ENCODE data around the gene BCL2L13.

BCL2L13 gene

DNA sequence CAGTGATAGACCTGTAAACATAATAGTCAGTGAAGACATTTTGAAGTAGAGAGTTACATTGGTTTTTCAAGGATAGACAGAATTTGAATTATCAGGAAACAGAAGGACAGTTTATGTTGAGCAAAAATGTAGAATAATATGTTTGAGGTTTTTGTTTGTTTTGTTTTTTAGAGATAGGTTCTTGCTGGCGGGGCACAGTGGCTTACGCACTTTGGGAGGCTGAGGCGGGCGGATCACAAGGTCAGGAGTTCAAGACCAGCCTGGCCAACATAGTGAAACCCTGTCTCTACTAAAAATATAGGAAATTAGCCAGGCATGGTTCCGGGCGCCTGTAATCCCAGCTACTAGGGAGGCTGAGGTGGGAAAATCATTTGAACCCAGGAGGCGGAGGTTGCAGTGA lies 35.6 kb downstream of the BCL2L13 start:
- TF ChIP-seq L3MBTL2 (conservative IDR thresholded peaks at IDR 0.05) (no peak), FOXA1 (IDR thresholded peaks at IDR 0.05) (no peak), NFRKB (IDR thresholded peaks at IDR 0.05) (no peak), FOXM1 (IDR thresholded peaks at IDR 0.05; ENCODE audit: borderline replicate concordance) (no peak), CTBP1 (IDR thresholded peaks at IDR 0.05; ENCODE audit: borderline replicate concordance) (no peak), ELF4 (IDR thresholded peaks at IDR 0.05) (no peak), HDGF (IDR thresholded peaks at IDR 0.05; ENCODE audit: borderline replicate concordance) (no peak), SP1 (IDR thresholded peaks at IDR 0.05) (no peak), LEF1 (IDR thresholded peaks at IDR 0.05; ENCODE audit: borderline replicate concordance) (no peak), TARDBP (IDR thresholded peaks at IDR 0.05) (no peak), SUZ12 (IDR thresholded peaks at IDR 0.05) (no peak), ZNF384 (IDR thresholded peaks at IDR 0.05) (no peak)
- TF ChIP-seq, protein P1, sequence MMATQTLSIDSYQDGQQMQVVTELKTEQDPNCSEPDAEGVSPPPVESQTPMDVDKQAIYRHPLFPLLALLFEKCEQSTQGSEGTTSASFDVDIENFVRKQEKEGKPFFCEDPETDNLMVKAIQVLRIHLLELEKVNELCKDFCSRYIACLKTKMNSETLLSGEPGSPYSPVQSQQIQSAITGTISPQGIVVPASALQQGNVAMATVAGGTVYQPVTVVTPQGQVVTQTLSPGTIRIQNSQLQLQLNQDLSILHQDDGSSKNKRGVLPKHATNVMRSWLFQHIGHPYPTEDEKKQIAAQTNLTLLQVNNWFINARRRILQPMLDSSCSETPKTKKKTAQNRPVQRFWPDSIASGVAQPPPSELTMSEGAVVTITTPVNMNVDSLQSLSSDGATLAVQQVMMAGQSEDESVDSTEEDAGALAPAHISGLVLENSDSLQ (IDR thresholded peaks at IDR 0.05) = no peak
- CTCF ChIA-PET = no interaction called here
- DNase-seq (ENCODE audit: extremely low spot score) = no peak
- POLR2A ChIA-PET = interaction anchor here (1.2 kb wide), 1 partner anchor 35 kb away, joined by 3 read pairs; no protein-coding TSS in a partner anchor

DNA sequence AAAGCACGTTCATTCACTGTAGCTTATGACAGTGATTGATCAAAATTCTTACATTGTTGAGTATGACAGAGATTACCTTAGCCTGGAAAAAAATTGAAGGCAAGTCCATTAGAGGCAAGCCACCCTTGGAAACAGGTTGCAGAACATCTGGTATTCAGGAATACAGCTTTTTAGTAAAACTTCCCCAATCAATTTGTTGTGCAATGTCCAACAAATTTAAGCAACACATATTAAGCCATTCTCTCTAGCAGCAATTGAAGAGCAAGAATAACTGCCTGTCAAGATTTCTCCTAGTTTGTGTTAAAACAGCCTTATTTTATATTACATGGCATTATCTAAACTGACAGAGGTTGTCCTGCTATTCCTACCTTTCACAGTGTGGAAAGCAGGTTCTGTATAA lies 37.0 kb downstream of the BCL2L13 start:
- DNase-seq (ENCODE audit: extremely low spot score) = no peak
- ChIA-PET POLR2A (interaction anchor here (1.2 kb wide), 1 partner anchor 36 kb away, joined by 3 read pairs; no protein-coding TSS in a partner anchor), CTCF (no interaction called here)
- no peak for TF ChIP-seq LEF1 (IDR thresholded peaks at IDR 0.05; ENCODE audit: borderline replicate concordance)
- TF ChIP-seq SUZ12 (IDR thresholded peaks at IDR 0.05) = no peak

DNA sequence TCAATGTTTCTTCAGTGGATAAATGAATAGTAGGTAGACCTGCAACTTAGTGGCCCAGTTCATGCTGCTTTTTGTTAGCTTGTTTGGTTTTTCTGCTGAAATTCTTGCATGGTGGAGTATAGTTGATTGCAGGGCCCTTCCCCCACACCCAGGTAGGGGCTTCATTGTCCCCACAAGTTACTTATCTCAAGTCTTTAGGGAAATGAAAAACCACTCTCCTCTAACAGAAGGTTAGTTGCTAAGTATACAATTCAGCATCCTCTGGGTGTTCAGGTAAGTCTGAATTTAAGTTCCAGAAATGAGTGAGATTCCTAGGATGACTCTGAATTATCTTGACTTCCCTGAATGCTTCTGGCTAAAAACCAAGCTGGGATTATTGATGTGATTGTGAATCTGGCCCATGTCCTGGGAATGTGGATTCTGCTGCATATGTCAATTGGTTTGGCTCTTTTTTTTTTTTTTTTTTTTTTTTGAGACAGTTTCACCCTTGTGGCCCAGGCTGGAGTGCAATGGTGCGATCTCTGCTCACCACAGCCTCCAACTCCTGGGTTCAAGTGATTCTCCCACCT lies 40.3 kb downstream of the BCL2L13 start:
- TF ChIP-seq CTBP1 (IDR thresholded peaks at IDR 0.05; ENCODE audit: borderline replicate concordance) (no peak), FOXK2 (IDR thresholded peaks at IDR 0.05) (no peak), BHLHE40 (IDR thresholded peaks at IDR 0.05; ENCODE audit: borderline replicate concordance) (no peak), HDGF (IDR thresholded peaks at IDR 0.05; ENCODE audit: borderline replicate concordance) (no peak), NFRKB (IDR thresholded peaks at IDR 0.05) (no peak), ELF4 (IDR thresholded peaks at IDR 0.05) (no peak), FOXM1 (IDR thresholded peaks at IDR 0.05; ENCODE audit: borderline replicate concordance) (no peak), L3MBTL2 (conservative IDR thresholded peaks at IDR 0.05) (no peak), ARNT (IDR thresholded peaks at IDR 0.05) (no peak), SP1 (IDR thresholded peaks at IDR 0.05) (no peak), ZNF384 (IDR thresholded peaks at IDR 0.05) (no peak), LEF1 (IDR thresholded peaks at IDR 0.05; ENCODE audit: borderline replicate concordance) (no peak), FOXA1 (IDR thresholded peaks at IDR 0.05) (no peak), TARDBP (IDR thresholded peaks at IDR 0.05) (no peak), SUZ12 (IDR thresholded peaks at IDR 0.05) (no peak)
- TF ChIP-seq, protein P1 (IDR thresholded peaks at IDR 0.05) = no peak
- CTCF ChIA-PET = no interaction called here
- no peak for DNase-seq (ENCODE audit: extremely low spot score)
- POLR2A ChIA-PET = no interaction called here

DNA sequence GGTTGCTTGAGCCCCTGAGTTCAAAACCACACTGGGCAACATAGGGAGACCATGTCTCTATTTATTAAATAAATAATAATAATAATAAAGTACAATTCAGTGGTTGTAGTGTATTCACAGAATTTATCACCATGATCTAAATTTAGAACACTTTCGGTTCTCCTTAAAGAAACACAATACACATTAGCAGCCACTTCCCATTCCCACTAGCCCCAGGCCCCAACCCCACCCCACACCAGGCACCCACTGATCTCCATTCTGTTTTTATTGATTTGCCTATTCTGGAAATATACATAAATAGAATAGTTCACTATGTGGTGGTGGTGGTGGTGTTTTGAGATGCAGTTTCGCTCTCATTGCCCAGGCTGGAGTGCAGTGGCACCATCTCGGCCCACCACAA lies 45.7 kb downstream of the BCL2L13 start:
- CTCF ChIA-PET = no interaction called here
- no peak for TF ChIP-seq SUZ12 (IDR thresholded peaks at IDR 0.05)
- TF ChIP-seq HDGF (IDR thresholded peaks at IDR 0.05; ENCODE audit: borderline replicate concordance) = no peak
- TF ChIP-seq ZNF384 (IDR thresholded peaks at IDR 0.05) = no peak
- TF ChIP-seq SP1 (IDR thresholded peaks at IDR 0.05) = no peak
- TF ChIP-seq L3MBTL2 (conservative IDR thresholded peaks at IDR 0.05) = no peak
- TF ChIP-seq, protein P1 (IDR thresholded peaks at IDR 0.05) = no peak
- no peak for TF ChIP-seq FOXK2 (IDR thresholded peaks at IDR 0.05)
- no peak for TF ChIP-seq TARDBP (IDR thresholded peaks at IDR 0.05)
- no peak for TF ChIP-seq CTBP1 (IDR thresholded peaks at IDR 0.05; ENCODE audit: borderline replicate concordance)
- TF ChIP-seq BHLHE40 (IDR thresholded peaks at IDR 0.05; ENCODE audit: borderline replicate concordance) = no peak
- no peak for TF ChIP-seq NFRKB (IDR thresholded peaks at IDR 0.05)
- no peak for TF ChIP-seq FOXM1 (IDR thresholded peaks at IDR 0.05; ENCODE audit: borderline replicate concordance)
- no peak for TF ChIP-seq LEF1 (IDR thresholded peaks at IDR 0.05; ENCODE audit: borderline replicate concordance)
- TF ChIP-seq ELF4 (IDR thresholded peaks at IDR 0.05) = no peak
- TF ChIP-seq ARNT (IDR thresholded peaks at IDR 0.05) = no peak
- TF ChIP-seq FOXA1 (IDR thresholded peaks at IDR 0.05) = no peak
- POLR2A ChIA-PET = no interaction called here
- DNase-seq (ENCODE audit: extremely low spot score) = no peak

DNA sequence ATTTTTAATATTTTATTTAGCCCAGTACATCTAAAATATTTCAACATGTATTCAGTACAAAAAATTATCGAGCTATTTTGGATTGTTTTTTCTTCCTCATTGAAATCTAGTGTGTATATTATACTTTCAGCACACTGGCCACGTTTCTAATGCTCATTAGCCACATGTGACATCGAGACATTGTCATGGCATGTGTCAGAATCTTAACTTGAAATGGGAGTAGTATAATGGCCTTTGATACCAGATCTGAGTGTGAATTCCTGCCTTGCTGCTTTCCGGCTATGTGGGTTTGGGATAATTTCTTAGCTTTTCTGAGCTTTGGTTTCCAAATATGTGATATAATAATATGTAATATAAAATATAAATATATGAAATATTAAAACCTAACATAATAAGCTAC lies 54.3 kb downstream of the BCL2L13 start:
- ChIA-PET POLR2A (interaction anchor here (1.3 to 1.6 kb wide), 2 partner anchors 13 to 54 kb away, joined by 3 read pairs; partner anchors contain the start of gene BCL2L13), CTCF (no interaction called here)
- TF ChIP-seq SUZ12 (IDR thresholded peaks at IDR 0.05) = no peak
- no peak for TF ChIP-seq FOXA1 (IDR thresholded peaks at IDR 0.05)
- no peak for TF ChIP-seq HDGF (IDR thresholded peaks at IDR 0.05; ENCODE audit: borderline replicate concordance)
- no peak for TF ChIP-seq L3MBTL2 (conservative IDR thresholded peaks at IDR 0.05)
- TF ChIP-seq BHLHE40 (IDR thresholded peaks at IDR 0.05; ENCODE audit: borderline replicate concordance) = no peak
- no peak for TF ChIP-seq SP1 (IDR thresholded peaks at IDR 0.05)
- TF ChIP-seq ELF4 (IDR thresholded peaks at IDR 0.05) = no peak
- TF ChIP-seq ZNF384 (IDR thresholded peaks at IDR 0.05) = no peak
- no peak for TF ChIP-seq FOXK2 (IDR thresholded peaks at IDR 0.05)
- no peak for TF ChIP-seq LEF1 (IDR thresholded peaks at IDR 0.05; ENCODE audit: borderline replicate concordance)
- no peak for TF ChIP-seq NFRKB (IDR thresholded peaks at IDR 0.05)
- no peak for TF ChIP-seq ARNT (IDR thresholded peaks at IDR 0.05)
- no peak for DNase-seq (ENCODE audit: extremely low spot score)

DNA sequence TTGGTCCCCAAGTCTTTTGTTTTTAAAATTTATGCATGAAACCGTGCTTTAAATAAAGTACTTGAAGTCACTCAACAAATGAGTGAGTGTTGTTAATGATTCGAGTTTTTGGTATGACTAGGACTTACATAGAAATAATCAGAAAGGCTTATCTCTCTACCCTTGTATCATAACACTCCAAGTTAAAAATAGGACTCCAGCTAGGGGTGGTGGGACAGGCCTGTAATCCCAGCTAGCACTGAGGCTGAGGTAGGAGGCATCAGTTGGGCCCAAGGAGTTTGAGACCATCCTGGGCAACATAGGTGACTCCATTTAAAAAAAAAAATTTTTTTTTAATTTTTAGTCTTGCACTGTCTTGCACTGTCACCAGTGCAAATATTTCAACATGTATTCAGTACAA lies 55.6 kb downstream of the BCL2L13 start:
- ChIA-PET POLR2A (no interaction called here), CTCF (no interaction called here)
- no peak for TF ChIP-seq TARDBP (IDR thresholded peaks at IDR 0.05)
- TF ChIP-seq ELF4 (IDR thresholded peaks at IDR 0.05) = no peak
- TF ChIP-seq ZNF384 (IDR thresholded peaks at IDR 0.05) = no peak
- TF ChIP-seq, protein P1 (IDR thresholded peaks at IDR 0.05) = no peak
- no peak for TF ChIP-seq NFRKB (IDR thresholded peaks at IDR 0.05)
- DNase-seq (ENCODE audit: extremely low spot score) = no peak

Data from HEK293T (cell line).